ENCODE data around the gene REV3L. TPM values are rescaled to one million over a fixed set of nuclear protein-coding genes. Genes with fewer than 3 reads are reported as not detected.
A peak's percentile ranks its signal among the peaks of the same experiment; 100 is the strongest.

REV3L gene
- polyA plus RNA-seq, 1 of the 3 experiments (the other 2 are of a cell fraction) = 7.3 TPM

- no peak for TF ChIP-seq USF2 (IDR thresholded peaks at IDR 0.05; ENCODE audit: borderline replicate concordance, low read depth, low read length)
- TF ChIP-seq, protein P1, sequence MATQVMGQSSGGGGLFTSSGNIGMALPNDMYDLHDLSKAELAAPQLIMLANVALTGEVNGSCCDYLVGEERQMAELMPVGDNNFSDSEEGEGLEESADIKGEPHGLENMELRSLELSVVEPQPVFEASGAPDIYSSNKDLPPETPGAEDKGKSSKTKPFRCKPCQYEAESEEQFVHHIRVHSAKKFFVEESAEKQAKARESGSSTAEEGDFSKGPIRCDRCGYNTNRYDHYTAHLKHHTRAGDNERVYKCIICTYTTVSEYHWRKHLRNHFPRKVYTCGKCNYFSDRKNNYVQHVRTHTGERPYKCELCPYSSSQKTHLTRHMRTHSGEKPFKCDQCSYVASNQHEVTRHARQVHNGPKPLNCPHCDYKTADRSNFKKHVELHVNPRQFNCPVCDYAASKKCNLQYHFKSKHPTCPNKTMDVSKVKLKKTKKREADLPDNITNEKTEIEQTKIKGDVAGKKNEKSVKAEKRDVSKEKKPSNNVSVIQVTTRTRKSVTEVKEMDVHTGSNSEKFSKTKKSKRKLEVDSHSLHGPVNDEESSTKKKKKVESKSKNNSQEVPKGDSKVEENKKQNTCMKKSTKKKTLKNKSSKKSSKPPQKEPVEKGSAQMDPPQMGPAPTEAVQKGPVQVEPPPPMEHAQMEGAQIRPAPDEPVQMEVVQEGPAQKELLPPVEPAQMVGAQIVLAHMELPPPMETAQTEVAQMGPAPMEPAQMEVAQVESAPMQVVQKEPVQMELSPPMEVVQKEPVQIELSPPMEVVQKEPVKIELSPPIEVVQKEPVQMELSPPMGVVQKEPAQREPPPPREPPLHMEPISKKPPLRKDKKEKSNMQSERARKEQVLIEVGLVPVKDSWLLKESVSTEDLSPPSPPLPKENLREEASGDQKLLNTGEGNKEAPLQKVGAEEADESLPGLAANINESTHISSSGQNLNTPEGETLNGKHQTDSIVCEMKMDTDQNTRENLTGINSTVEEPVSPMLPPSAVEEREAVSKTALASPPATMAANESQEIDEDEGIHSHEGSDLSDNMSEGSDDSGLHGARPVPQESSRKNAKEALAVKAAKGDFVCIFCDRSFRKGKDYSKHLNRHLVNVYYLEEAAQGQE (IDR thresholded peaks at IDR 0.05; ENCODE audit: low read depth, low read length) = no peak
- no peak for TF ChIP-seq TCF12 (IDR thresholded peaks at IDR 0.05)
Observed at GRCh38 chr6:111447051-111447450, 36.0 kb downstream of the REV3L start (continued).

- Histone ChIP-seq H3K4me1 (ENCODE audit: control insufficient read depth in 1 of 2, insufficient read depth in 2 of 2, low read depth in 1 of 2, low read length in 1 of 2) (peaks cover 0 to 14% of the 10 kb centered on the region in 2 experiments; a peak in 2 of 4 replicates), H3F3A (replicated peaks; ENCODE audit: insufficient read depth) (peaks cover 4% of the 10 kb centered on the region), H3K27ac (ENCODE audit: low read depth in 2 of 2, low read length in 1 of 2) (no peak overlapping the region), H2AFZ (ENCODE audit: low read depth) (no peak overlapping the region; the same call in 1 of the 2 replicates), H3K27me3 (ENCODE audit: insufficient read depth) (no peaks in the 10 kb centered on the region), H3K36me3 (replicated peaks in 1 of 2; ENCODE audit: control insufficient read depth in 1 of 2, insufficient read depth in 2 of 2, low read length in 1 of 2) (peaks cover 2 to 5% of the 10 kb centered on the region in 2 experiments), H3K79me2 (ENCODE audit: insufficient read depth) (peaks cover 90% of the 10 kb centered on the region), H3K9me2 (no peaks in the 10 kb centered on the region), H4K20me1 (ENCODE audit: insufficient read depth) (peaks cover 11% of the 10 kb centered on the region; the same call in 1 of the 2 replicates), H3K4me3 (ENCODE audit: low read depth in 2 of 2, low read length in 1 of 2) (no peak overlapping the region), H3K9me3 (no peaks in the 10 kb centered on the region), H3K4me2 (no peak overlapping the region), H3K9ac (peak overlapping the region; percentile 27; the same call in 1 of the 2 replicates)
- no peak for DNase-seq
- TF ChIP-seq MXI1 (IDR thresholded peaks at IDR 0.05; ENCODE audit: low read depth, low read length) (no peak), SMC3 (IDR thresholded peaks at IDR 0.05; ENCODE audit: low read depth, low read length) (no peak), MAX (IDR thresholded peaks at IDR 0.05; ENCODE audit: low read depth) (no peak), RCOR1 (IDR thresholded peaks at IDR 0.05; ENCODE audit: low read length) (no peak)
- POLR2A ChIA-PET = no interaction called here
- CTCF ChIA-PET = interaction anchor here (0.7 kb wide), 1 partner anchor 22 kb away, joined by 3 read pairs; no protein-coding TSS in a partner anchor
Observed at GRCh38 chr6:111445861-111446267, 37.2 kb downstream of the REV3L start.

GRCh38 chr6:111444794-111445193, 38.2 kb downstream of the REV3L start:
- Histone ChIP-seq H3K27me3 (ENCODE audit: insufficient read depth) (no peaks in the 10 kb centered on the region), H3K36me3 (replicated peaks in 1 of 2; ENCODE audit: control insufficient read depth in 1 of 2, insufficient read depth in 2 of 2, low read length in 1 of 2) (peaks cover 2 to 11% of the 10 kb centered on the region in 2 experiments), H3K9me3 (no peaks in the 10 kb centered on the region), H3K79me2 (ENCODE audit: insufficient read depth) (peaks cover 81% of the 10 kb centered on the region), H3F3A (replicated peaks; ENCODE audit: insufficient read depth) (peaks cover 6% of the 10 kb centered on the region), H3K27ac (ENCODE audit: low read depth in 2 of 2, low read length in 1 of 2) (no peak overlapping the region), H4K20me1 (ENCODE audit: insufficient read depth) (peaks cover 11% of the 10 kb centered on the region; the same call in 1 of the 2 replicates), H2AFZ (ENCODE audit: low read depth) (no peak overlapping the region), H3K4me1 (ENCODE audit: control insufficient read depth in 1 of 2, insufficient read depth in 2 of 2, low read depth in 1 of 2, low read length in 1 of 2) (peaks cover 0 to 14% of the 10 kb centered on the region in 2 experiments; a peak in 2 of 4 replicates), H3K9ac (no peak overlapping the region), H3K9me2 (no peaks in the 10 kb centered on the region), H3K4me2 (no peak overlapping the region), H3K4me3 (ENCODE audit: low read depth in 2 of 2, low read length in 1 of 2) (no peak overlapping the region)
- 96% methylated on average over 5 of the region's 5 CpGs for WGBS (ENCODE audit: low lambda C conversion rate)
- DNase-seq = no peak
- CTCF ChIA-PET = no interaction called here
- POLR2A ChIA-PET = no interaction called here
- TF ChIP-seq USF1 (IDR thresholded peaks at IDR 0.05; ENCODE audit: borderline replicate concordance, low read depth) (no peak), RFX5 (IDR thresholded peaks at IDR 0.05; ENCODE audit: low read length) (no peak)
- TF ChIP-seq, protein P1 (IDR thresholded peaks at IDR 0.05; ENCODE audit: low read depth, low read length) = no peak
